ENCODE data around the gene DELE1. TPM values are rescaled to one million over a fixed set of nuclear protein-coding genes. Genes with fewer than 3 reads are reported as not detected.

Gene DELE1
- total RNA-seq, 1 donor from 2014 or later, result 40.7 TPM

DNA sequence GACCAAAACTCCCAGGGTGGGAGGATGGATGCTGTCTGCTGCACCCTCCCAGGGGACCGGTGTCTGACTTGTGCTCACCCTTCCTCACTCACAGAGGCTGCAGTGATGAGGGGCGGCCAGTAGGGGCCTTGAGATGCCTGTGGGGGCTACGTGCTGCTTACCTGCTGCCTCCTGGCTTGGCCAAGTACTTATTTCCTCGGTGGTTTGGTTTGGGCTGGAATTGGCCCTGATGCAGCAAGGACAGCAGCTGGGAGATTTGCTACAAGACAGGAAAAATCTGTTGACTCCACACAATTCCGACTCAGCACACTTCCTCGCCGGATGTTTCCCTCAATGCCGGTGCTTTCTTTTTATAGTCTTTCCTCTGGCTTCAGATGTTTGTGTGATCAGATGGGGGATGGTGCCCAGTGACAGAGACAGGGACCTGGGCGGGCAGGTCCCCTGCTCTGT is 27.7 kb downstream of the DELE1 start:
- TF ChIP-seq, protein P1, sequence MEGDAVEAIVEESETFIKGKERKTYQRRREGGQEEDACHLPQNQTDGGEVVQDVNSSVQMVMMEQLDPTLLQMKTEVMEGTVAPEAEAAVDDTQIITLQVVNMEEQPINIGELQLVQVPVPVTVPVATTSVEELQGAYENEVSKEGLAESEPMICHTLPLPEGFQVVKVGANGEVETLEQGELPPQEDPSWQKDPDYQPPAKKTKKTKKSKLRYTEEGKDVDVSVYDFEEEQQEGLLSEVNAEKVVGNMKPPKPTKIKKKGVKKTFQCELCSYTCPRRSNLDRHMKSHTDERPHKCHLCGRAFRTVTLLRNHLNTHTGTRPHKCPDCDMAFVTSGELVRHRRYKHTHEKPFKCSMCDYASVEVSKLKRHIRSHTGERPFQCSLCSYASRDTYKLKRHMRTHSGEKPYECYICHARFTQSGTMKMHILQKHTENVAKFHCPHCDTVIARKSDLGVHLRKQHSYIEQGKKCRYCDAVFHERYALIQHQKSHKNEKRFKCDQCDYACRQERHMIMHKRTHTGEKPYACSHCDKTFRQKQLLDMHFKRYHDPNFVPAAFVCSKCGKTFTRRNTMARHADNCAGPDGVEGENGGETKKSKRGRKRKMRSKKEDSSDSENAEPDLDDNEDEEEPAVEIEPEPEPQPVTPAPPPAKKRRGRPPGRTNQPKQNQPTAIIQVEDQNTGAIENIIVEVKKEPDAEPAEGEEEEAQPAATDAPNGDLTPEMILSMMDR (IDR thresholded peaks at IDR 0.05), result no peak
- Histone ChIP-seq H3K4me1 (no peaks in the 10 kb centered on the region), H3K27me3 (no peaks in the 10 kb centered on the region), H3K27ac (no peak overlapping the region), H3K9me3 (no peaks in the 10 kb centered on the region), H3K4me3 (no peak overlapping the region), H3K36me3 (peaks cover 0 to 3% of the 10 kb centered on the region in 2 donors)
- no peak for DNase-seq (ENCODE audit: low spot score in 2 of 2)
- intact Hi-C loops (cut with DNase I), result no loop called here

DNA sequence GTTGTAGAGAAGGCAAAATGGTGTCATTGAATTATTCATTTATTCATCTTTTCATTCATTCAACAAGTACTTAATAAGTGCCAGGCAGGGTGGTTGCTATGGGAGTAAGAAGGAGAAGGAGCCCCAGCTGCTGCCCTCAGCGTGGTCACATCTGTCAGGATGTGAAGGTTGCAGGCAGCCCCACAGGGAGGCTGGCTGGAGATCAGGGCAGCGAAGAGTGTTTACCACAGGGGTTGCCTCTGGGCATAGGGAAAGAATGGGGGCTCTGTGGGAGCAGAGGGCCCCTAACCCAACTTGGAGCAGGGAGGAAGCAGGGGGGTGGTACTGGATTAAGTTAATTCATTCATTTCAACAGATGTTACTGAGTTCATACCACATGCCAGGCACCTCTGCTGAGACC is 28.3 kb downstream of the DELE1 start:
- Histone ChIP-seq H3K27me3 (no peaks in the 10 kb centered on the region), H3K4me3 (no peak overlapping the region), H3K4me1 (no peaks in the 10 kb centered on the region), H3K9me3 (no peaks in the 10 kb centered on the region), H3K27ac (no peak overlapping the region), H3K36me3 (peaks cover 0 to 3% of the 10 kb centered on the region in 2 donors)
- TF ChIP-seq, protein P1 (IDR thresholded peaks at IDR 0.05), result no peak
- intact Hi-C loops (cut with DNase I), result no loop called here
- no peak for DNase-seq (ENCODE audit: low spot score in 2 of 2)

DNA sequence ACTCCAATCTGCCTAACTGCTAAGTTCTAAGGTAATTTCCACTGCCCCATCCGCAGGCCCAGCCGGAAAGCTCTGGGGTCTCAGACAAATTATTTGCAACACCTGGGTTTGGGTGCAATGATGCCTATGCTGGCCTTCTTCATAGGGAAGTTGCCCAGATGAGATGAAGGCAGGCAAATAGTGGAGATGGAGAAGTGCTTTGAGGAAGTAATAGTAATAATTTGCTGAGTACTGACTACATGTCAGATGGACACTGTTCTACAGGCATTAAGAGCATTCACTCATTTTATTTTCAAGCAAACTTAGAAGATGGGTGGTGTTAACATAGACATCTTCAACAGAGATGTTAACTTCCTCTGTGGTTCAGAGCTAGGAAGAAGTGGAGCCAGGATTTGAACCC is 30.5 kb downstream of the DELE1 start:
- intact Hi-C loops (cut with DNase I), result no loop called here
- TF ChIP-seq, protein P1 (IDR thresholded peaks at IDR 0.05), result no peak
- H3K27me3 ChIP-seq, result no peaks in the 10 kb centered on the region
- no peaks in the 10 kb centered on the region for H3K4me1 ChIP-seq
- H3K36me3 ChIP-seq, result peaks cover 0 to 3% of the 10 kb centered on the region in 2 donors
- no peak overlapping the region for H3K4me3 ChIP-seq
- no peak for DNase-seq (ENCODE audit: low spot score in 2 of 2)
- H3K27ac ChIP-seq, result no peak overlapping the region
- H3K9me3 ChIP-seq, result no peaks in the 10 kb centered on the region

DNA sequence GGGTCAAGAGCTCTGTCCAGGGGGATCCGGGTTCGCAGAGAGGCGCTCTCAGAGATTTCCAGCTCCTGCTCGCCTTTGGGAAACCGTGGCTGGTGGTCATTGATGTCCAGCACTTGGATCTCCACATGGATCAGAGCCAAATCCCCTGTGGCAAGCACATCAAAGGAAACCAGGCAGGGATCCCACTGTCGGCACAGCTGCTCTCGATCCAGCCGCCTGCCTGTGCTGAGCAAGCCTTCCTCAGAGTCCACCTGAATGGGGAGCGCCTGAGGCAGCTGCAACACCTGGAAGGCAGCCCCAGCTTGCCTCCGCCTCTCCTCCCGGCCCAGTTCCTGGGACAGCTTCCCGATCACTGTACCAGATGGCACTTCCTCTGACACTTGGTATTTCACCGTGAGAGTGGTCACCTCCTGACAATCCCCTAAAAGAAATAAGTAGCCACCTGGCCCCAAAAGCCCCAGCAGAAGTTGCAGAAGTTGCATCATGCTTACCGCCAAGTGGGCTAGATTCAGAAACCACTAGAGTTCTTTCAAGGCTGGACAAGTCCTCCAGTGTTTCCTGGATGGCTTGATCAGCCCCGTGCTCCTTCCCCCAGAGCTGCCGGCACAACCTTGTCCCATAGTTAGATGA is 33.8 kb downstream of the DELE1 start:
- Histone ChIP-seq H3K27ac (peak overlapping the region in 1 of 2 donors; percentile 32), H3K27me3 (no peaks in the 10 kb centered on the region)

DNA sequence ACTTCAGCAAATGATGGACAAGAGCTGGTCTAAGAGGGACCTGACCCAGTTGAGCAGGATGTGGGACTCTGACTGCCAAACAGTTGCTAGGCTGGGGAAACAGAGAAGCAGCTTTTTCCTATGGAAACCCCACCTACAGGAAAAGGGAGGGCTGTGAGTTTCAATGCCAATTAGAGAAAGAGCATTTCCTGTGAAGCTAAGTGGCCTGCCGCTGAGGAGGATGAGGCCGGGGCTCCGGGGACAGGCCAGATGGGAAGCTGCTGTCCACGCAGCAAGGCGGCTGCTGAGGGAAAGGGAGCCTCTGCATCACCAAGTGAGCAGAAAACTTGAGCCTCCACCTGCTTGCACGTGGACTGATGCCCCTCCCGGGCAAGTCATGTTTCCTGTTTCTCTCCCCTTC is 34.4 kb downstream of the DELE1 start, which contains the start of gene PCDH12:
Gene PCDH12 (minus strand): TSS at position 90 of the 400 bp plus-strand sequence. CDS start 351 bp downstream, outside the sequence.
- intact Hi-C loops (cut with DNase I), result no loop called here

More for the DNA sequence above, 33.8 kb downstream of the DELE1 start:
- DNase-seq (ENCODE audit: low spot score in 2 of 2), result peak in 1 of 2 donors; percentile 56
- H3K4me3 ChIP-seq, result no peak overlapping the region
- no peaks in the 10 kb centered on the region for H3K9me3 ChIP-seq
- no peaks in the 10 kb centered on the region for H3K4me1 ChIP-seq
- TF ChIP-seq, protein P1 (IDR thresholded peaks at IDR 0.05), result no peak
- H3K36me3 ChIP-seq, result peaks cover 0 to 3% of the 10 kb centered on the region in 2 donors
- intact Hi-C loops (cut with DNase I), result no loop called here

More for the DNA sequence above, 34.4 kb downstream of the DELE1 start, which contains the start of gene PCDH12:
- no peak for DNase-seq (ENCODE audit: low spot score in 2 of 2)
- Histone ChIP-seq H3K27me3 (no peaks in the 10 kb centered on the region), H3K4me1 (no peaks in the 10 kb centered on the region), H3K9me3 (no peaks in the 10 kb centered on the region), H3K36me3 (peaks cover 0 to 3% of the 10 kb centered on the region in 2 donors), H3K4me3 (no peak within 1 kb of the TSS), H3K27ac (peak within 1 kb of the TSS in 1 of 2 donors; percentile 32)
- TF ChIP-seq, protein P1 (IDR thresholded peaks at IDR 0.05), result no peak

Data from ascending aorta (tissue), 2 donors.